ENCODE measurements around the gene GAB4.

Gene GAB4

DNA sequence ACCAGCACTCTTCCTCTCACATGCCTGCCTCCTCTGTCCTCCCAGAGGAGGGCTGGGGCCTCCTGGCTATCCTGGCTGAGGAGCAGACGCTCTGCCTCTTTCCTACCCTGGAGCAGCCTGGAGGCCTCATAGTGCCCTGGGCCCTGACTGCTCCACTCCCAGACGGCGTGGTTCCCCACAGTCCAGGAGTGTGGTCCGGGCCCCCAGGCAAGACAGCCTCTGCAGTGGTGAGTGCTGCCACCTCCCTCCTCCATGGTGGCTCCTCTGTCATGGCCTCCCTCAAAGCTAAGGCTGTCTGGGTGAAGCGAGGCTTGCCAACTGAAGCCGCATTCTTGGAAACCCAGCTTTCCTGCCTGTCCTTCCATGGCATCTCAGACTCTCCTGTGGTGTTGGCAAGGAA, 19.8 kb downstream of the GAB4 start:
- no peak for DNase-seq (ENCODE audit: low read depth in 3 of 3)

DNA sequence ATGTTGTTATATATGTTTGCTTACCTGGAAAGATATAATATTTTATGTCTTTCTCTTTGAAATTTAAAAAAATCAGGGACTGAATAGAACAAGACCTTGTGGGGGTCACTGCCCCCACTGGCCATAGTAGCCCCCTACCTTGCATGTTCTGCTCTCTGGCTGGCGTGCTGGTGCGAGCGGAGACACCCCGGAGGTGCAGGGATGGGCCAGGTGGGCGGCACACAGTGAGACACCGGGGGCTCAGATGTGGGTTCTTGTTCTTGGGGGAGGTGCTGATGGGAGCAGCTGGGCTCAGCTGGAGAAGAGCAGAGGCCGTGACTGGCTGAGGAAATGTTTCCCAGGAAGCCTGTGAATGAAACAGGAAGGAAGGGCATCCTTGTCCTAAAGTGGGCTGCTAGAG, 20.2 kb downstream of the GAB4 start:
- no peak for DNase-seq (ENCODE audit: low read depth in 3 of 3)

DNA sequence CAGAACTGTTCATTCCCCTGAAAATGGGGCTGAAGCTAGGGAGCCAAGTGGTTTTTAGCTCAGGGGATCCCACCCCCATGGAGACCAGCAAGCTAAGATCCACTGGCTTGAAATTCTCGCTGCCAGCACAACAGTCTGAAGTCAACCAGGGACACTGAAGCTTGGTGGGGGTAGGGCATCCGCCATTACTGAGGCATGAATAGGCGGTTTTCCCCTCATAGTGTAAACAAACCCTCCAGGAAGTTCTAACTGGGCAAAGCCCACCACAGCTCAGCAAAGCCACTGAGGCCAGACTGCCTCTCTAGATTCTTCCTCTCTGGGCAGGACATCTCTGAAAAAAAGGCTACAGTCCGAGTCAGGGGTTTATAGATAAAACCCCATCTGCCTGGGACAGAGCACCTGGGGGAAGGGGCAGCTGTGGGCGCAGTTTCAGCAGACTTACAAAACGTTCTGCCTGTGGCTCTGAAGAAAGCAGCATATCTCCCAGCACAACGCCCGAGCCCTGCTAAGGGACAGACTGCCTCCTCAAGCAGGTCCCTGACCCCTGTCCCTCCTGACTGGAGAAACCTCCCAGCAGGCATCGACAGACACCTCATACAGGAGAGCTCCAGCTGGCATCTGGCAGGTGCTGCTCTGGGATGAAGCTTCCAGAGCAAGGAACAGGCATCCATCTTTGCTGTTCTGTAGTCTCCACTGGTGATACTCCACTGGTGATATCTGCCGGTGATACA, 32.7 kb downstream of the GAB4 start:
- DNase-seq (ENCODE audit: low read depth in 3 of 3), result no peak

DNA sequence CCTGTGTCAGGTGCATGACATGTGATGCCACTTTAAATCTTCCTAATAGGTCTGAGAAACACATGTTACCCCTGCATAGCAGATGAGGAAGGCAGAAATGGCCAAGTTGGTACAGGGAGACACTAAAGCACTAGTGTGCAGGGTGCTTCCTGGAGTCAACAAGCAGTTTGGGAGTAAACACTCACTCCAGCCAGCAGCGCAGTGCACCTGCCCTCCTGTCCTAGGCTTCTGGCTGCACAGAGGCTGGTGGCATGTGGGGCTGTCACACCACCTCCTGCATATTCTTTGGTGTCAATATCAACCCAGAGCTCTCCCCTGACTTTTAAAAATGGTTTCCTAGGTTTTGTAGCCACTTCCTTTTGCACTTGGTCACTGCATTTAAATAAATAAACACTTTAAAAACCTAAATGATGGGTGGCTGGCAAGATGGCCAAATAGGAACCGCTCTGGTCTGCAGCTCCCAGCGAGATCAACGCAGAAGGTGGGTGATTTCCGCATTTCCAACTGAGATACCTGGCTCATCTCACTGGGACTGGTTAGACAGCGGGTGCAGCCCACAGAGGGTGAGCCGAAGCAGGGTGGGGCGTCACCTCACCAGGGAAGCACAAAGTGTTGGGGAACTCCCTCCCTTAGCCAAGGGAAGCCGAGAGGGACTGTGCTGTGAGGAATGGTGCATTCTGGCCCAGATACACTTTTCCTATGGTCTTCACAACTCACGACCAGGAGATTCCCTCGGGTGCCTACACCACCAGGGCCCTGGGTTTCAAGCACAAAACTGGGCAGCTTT, 33.5 kb downstream of the GAB4 start:
- DNase-seq (ENCODE audit: low read depth in 3 of 3), result no peak

DNA sequence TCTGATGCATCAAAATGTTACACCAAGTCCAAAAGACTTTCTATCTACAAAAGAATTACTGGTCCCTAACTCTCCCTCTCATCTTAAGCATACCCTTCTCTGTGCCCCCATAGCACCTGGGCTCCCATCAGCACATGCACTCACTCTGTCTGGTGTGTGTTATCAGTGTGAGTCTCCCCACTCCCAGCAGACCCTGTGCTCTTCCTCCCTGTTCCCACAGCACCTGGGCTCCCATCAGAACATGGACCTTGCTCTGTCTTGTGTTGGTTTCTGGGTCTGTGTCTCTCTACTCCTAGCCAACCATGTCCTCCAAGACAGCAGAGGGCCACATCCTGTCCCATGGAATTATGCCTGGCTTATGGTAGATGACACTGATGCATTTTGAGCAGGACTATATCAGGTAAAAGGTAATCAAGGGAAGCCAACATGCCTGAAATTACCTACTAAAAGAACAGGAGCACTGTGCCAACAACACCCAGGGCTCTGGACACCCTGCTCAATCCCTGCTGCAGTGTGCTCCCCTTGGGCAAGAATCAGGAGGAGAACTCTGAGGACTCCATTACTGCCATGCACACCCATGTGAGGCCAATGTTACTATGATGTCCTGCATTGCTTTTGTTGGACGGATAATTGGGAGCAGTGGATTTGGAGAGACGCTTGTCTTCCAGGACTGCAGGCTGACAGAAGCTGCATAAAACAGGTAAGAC, 34.3 kb downstream of the GAB4 start:
- DNase-seq (ENCODE audit: low read depth in 3 of 3), result no peak

DNA sequence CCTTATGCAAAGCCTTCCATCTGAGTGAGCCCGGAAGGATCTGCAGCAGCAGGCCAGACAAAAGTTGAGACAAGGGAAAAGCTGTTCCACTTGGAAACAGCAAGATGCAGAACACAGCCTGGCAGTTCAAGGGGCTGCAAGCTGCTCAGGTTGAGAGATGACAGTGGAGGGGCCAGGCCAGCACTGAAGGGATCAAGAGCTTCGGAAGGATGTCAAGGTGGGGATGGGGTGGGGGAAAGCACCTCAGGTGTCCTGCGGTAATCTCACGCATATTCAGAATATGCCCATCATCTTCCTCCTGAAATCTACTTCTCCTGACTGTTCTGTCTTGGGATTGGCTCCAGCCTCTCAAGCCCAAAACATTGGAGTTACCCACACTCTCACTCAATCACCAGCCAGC, 35.7 kb downstream of the GAB4 start:
- DNase-seq (ENCODE audit: low read depth in 3 of 3), result no peak

DNA sequence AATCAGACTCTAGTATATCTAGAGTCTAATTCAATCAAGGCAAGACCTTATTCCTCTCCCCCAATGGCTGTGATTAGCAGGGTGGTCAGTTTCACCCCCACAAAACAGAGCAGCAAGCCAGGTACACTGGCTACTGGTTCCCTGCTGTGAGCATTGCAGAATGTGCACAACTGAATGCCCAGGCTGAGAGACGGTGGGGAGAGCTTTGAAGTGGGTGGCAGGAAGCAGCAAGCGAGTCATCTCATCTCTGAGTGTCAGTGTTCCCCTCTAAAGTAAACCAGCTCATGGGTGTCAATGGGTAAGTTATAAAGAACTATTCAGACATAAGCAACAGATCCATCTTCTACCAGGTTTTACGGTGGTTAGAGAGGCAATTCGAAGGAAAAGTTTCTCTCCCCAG, 37.6 kb downstream of the GAB4 start:
- DNase-seq (ENCODE audit: low read depth in 3 of 3), result no peak

DNA sequence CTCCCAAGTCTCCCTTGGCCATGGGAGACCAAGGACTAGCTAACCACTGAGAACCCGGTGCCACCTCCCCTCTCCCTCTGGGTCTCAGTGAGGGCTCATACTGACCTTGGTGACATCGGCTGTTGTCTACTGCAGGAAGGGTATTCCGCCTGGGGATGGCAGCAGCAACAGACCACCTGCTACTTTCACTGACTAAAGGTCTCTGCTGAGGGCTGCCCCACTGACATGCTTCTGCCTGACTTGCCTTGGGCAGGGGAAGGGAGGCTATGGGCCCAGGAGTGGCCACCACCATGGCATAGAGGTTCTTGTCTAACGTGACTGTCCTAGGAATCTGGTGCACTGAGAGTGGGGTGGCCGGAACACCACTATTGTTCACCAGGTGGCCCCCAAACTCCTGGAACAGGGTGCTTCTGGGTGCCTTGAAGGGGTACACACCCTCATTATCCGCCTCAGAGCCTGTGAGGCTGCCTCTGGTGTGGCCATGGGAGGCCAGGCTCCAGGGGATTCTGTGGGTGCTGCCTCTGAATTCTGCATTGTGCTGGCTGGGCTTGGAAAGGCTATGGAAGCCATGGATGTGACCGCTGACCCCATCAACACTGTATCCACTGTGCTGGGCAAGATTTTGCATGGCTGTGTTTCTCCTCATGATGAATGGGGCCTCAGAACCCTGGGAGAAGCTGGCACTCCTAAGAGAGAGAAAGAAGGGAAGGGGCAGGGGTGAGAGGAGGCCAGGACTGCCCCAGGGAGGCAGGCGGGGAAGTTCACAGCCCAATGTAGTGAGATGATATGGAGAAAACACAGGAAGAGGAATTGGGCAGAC, 38.3 kb downstream of the GAB4 start:
- DNase-seq (ENCODE audit: low read depth in 3 of 3), result no peak

DNA sequence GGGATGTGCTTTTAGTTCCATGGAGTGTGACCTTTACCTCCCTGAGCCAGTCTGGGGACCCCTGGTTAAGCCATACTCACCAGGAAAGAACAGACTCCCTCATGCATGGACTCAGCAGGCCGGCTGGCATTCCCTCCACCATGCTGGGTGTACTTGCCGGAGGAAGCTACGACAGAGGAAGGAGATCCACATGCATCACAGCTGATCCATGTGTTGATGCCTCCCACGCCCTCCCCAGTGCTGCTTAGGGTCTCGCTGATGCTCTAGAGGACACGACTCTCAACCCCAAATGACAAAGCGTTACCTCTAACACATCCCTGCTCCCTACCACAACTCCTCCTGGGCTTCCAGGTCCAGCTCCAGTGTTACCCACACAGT, 39.8 kb downstream of the GAB4 start:
- no peak for DNase-seq (ENCODE audit: low read depth in 3 of 3)

DNA sequence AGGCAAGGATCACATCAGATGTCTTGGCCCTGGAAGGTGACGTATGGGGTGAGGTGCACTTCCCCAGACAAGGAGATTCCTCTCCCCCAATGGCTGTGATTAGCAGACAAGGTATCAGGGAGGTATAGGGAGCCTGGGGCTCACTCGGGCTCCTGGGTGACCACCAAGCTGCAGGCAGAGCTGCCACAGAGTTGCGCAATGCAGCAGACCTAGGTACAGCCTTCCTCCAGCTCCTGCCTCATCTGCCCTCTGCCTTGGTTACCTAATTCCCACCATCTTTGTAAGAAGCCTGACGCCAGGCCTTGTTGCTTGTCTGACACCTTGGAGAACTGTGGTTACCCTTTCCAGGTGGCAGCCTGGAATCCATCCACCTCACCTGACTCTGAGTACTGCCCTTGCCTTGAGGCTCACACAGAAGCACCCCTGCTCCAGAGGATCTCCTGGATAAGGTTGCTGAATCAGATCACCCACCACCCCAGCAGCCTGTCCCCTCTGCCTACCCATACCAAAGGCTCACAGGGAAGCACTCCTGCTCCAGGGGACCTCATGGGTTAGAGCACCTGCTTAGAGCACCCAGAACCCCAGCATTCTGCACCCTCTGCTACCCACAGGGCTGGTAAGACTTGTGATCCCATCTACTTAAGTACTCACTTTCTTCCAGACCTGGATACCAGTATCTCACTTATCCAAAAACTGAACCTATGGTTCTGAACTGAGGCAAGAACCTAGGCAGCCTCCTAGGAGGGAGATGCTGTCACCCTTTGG, 40.4 kb downstream of the GAB4 start:
- no peak for DNase-seq (ENCODE audit: low read depth in 3 of 3)

DNA sequence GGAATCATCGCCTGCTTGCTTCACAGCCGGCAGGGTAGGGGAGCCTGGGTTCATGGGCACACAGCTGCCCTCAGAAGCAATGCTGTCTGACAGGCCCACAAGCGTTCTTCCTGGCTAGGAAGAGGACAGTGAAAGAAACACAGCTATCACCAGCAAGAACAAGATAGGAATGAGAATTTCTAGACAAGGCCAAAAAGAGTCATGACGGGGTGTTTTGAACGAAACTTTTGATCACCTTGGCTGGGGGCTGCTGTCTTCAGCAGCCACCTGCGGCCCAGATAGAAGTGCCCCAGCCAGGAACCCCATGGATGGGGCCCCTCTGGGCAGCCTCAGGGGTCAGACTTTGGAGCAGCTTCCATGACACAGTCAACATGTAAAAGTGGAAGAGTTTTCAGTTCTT, 41.8 kb downstream of the GAB4 start:
- DNase-seq (ENCODE audit: low read depth in 3 of 3), result no peak

DNA sequence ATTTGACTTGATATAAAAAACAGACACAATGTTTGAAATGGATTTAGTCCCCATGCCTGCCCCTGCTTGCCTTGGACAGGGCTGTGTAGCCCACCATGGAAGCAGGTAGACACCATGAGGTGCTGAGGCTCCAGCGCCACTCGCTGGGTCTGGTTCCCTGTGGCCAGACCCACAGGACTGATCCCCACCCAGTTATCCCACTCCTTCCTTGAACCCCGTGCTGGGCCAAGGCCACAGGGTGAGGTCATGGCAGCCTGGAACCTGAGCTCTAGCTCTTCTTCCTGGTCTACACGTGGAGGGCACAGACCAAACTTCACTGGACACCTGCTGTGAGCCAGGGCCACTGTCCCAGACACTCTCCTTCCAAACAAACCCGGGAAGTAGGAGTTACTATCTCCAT, 42.5 kb downstream of the GAB4 start:
- DNase-seq (ENCODE audit: low read depth in 3 of 3), result no peak

DNA sequence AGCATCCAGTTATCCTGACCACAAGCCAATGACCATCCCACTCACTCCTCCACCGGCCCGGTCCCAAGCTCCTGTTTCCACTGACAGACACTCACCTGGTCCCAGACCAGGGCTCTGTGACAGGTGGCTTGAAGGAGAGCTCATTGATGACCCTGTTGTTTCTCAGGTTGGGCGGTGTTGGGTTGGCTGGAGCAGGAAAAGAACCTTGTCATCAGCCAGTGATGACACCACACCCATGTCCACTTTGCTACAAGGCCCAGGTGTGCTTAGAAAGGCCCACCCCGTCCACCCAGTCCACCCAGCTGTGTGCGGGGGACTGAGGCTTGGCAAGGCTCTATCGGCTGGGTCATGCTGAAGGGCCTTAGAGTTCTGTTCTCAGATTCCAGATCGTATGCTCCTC, 42.9 kb downstream of the GAB4 start:
- DNase-seq (ENCODE audit: low read depth in 3 of 3), result no peak

DNA sequence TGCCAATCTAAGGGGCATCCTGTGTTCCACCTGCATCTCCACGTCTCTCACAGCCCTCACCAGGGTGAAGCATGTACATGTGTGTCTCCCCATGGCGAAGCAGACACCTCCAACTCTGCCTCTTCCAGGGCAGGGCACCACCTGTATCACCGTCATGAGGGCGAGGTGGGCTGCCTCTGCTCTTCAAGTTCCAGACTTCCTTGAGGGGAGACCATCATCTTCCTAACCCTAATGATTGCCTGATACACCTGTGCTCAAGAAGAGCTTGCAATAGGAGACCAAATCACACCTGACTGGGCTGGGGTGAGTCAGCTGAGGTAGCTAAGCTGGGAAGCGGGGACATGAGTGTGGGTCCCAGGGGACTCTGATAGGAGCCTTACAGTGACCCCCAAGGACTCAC, 43.7 kb downstream of the GAB4 start:
- DNase-seq (ENCODE audit: low read depth in 3 of 3), result no peak

DNA sequence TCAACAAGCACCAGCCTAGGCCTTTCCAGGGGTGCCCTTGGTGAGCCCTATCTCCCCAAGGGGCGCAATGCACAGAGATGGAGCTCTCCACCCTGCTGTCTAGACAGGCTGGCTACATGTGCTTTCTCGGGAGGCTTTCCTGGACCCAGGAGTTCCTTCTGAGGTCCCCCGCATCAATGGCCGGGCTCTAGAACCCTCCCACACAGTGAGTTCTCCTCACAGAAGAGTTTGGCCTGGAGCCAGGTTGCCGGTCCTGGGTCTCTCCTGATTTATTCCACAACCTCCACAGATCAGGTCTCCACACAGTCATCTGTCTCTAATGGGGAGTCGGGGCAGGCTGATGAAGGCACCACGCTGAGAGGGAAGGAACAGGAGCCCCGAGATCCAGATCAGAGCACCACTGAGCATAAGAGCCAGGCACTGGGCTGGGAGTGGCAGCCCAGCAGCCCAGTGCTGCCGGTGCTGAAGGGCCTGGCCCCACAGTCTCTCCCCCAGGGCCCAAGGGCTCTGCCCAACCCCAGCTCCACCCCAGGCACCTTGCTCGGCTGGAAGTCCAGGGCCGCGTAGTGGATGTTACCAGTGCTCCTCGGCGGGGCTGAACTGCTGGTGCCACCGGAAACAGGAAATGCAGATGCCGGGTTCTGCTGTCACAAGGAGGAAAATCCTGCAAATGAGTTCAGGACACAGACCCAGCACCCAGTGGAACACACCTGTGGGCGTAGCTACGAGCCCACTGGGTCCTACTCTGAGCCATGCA, 44.7 kb downstream of the GAB4 start:
- DNase-seq (ENCODE audit: low read depth in 3 of 3), result no peak

DNA sequence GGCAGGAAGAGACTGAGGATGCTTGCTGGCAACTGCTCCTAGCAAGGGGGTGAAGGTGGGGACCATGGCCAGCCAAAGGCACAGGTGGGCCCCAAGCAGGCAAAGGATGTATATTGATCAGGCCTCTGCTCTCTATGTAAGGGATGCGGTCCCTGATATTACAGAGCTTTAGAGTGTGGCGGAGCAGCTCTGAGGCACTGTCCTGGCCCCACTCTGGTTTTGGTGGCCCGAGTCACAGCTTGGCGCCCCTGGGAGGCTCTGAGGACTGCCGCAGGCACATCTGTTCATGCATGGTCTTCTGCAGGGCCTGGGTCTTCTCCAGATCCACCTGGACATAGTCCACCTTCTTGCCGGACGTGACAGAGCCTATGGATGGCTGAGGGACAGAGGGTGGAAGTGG, 45.5 kb downstream of the GAB4 start:
- DNase-seq (ENCODE audit: low read depth in 3 of 3), result no peak

DNA sequence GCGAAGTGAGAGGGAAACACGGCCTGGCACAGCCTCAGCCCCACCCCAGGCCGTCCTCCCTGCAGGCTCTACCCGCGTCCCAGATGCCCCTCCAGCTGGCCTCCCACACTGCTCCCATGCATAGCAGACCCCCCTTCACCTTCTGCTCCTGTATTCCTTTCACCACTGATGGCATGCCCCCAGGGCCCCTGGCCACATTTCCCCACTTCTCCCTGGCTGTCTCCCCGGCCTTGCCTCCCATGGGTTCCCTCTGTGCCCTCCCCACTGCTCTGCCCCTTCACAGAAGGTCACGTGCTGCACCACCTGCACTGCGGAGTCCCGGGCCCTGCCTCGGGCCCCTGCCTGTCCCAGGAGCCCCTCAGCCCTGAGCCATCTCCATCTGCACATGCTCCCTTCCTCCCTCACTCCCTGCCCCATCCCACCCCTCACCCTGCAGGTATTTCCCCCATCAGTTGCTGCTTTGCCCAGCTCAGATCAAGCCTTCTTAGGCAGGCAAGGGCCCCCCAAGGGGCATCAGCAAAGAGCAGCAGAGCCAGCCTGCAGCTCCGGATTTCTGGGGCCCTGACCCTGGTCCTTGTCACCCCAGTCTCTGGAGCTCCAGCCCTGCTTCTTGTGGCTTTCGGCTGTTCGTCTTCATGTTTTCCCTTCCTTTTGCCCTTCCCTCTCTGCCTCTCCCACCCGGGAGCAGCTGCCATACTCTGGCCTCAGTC, 46.4 kb downstream of the GAB4 start:
- no peak for DNase-seq (ENCODE audit: low read depth in 3 of 3)

DNA sequence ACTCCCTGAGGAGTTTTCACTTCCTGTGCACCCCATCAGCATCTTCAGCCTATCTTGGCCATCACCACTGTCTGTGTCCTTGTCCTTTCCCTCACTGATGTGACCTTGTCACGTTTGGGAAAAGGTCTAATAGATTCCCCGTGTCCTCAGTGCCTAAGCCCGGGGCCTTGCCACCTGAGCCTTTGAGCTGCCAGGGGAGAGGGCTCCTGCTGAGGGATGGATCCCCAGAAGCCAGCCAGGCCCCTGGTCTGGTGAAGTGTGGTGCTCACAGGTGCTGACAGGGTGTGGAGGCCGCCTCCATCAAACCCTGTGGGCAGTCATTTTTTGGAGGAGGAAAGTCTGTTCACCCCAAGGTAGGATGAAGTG, 47.2 kb downstream of the GAB4 start:
- no peak for DNase-seq (ENCODE audit: low read depth in 3 of 3)

DNA sequence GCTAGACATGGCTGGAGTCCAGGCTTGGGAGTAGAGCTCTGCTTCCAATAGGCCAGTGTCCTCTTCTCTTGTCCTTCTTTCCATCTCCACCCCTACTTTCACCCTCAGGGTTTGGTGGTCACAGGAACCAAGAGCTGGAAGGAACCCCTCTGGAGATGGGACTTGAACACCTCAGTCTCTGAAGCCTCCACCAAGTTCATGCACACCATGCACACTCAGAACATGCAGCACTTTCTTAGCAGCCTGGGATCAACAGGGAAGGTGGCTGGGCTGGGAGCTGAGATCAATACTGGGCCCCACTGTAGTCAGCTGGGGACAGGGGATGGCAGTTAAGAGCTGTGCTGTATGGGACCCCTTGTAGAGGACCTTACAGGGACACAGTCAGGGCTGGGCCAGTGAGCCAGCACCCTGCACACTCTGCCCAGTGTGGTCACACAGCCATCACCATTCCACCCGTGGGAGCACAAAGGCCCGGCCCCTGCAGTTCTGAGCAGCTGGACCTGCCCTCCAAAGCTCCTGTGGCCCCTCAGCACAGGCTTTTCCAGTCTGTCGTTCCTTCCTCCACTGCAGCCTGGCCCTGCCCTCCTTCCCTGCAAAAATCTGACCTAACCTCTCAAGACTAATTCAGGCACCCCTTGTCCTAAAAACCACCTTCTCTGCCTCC, 47.7 kb downstream of the GAB4 start:
- DNase-seq (ENCODE audit: low read depth in 3 of 3), result no peak

Measured in stimulated activated CD4-positive, alpha-beta T cell treated with anti-CD3 and anti-CD28 coated beads, TNF-alpha, amount 100 ng/mL, for 48 hours (primary cell).